GM21576 (cell line): ENCODE data around the gene TUBGCP2.
"Not testable (repeated sequence)": the region's sequence is repeated elsewhere in the genome, so short reads cannot be mapped to it uniquely, and the experiment has no call there.

Experiments
- ATAC-seq: cut with Tn5 transposase; IDR thresholded peaks from one replicate; pipeline ENCODE4 v1.9.1; 2021; ENCODE audit warnings: mild to moderate bottlenecking, moderate library complexity; ENCODE audit not compliant: unreplicated experiment

TUBGCP2 gene

GRCh38 chr10:133326745-133327650, 18.3 kb upstream of the TUBGCP2 start:
- ATAC-seq: no peak

GRCh38 chr10:133326223-133326551, 17.5 kb upstream of the TUBGCP2 start:
- no peak for ATAC-seq

DNA sequence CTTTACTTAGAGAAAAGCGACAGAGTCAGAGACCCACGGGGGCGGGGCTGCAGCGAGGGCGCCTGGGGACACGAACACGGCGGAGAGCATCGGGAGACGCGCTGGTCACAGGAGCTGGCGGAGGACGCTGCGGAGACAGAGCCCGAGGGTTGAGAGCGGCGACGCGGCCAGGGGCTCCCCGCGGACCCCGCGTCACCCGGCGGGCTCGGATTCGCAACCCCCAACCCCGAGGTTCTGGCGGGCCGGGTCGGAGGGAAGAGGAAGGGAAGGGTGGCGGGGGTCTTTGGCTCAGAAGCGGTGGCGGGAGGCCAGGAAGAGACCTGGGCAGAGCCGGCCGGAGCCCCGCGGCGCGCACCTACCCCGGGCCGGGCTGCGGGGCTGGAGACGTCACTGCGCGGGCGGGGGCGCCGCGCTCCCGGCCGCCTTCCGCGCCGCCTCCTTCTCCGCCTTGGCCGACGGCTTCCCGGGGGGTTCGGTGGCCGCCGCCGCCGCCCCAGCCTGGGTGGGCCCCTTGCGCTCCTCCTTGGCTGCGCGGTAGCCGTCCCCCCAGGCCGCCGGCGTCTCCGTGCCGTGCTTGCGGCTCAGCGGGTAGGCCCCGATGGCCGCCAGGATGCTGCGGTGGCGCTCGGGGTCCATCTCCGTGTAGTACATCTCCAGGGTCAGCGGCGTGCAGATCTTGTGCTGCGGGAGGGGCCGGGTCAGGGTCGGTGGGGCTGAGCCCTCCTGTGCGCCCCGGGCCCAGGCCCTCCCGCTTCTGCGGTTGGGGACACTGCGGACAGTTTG, 17.0 kb upstream of the TUBGCP2 start:
- no peak for ATAC-seq

DNA sequence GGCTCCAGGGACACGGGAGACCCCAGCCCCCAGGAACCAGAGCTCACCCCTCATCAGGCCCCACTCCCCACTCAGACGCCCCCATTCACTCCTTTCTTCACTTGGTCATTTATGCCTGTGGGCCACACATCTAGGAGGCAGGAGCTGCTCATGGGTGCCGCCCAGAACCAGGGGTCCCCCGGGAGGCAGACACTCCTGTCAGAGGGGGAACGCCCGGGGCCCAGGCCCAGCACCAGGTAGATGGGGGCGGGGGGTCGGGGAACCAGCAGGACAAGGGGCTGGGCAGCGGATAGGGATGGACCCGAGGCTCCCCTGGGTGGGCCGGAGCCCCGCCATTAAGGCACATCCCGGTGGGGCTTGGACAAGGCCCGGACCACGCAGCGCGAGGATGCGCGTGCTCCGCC, 16.2 kb upstream of the TUBGCP2 start:
- no peak for ATAC-seq

DNA sequence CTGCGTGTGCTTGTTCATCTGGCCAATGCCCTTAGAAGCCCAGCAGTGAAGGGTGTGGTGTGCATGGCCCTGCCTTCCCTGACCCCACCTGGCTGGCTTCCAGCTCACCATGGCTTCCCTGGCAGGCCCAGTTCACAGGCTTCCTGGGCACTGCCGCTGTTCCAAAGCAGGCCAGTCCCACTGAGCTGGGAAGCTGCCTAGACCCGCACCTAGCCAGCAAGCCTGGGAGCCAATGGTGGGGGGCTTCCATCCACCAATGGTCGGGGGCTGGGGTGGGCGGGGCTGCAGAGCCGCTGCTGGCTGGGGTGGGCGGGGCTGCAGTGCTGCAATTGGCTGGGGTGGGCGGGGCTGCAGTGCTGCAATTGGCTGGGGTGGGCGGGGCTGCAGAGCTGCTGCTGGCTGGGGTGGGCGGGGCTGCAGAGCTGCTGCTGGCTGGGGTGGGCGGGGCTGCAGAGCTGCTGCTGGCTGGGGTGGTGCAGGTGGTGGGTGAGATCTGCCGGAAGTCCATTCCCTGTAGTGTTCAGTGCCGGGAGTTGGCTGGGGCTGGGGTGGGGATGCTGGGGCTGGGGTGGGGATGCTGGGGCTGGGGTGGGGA, 15.6 kb upstream of the TUBGCP2 start:
- ATAC-seq: no peak

- not testable (repeated sequence) for ATAC-seq
These were observed 13.5 kb upstream of the TUBGCP2 start for GRCh38 chr10:133322064-133322709.

- not testable (repeated sequence) for ATAC-seq
These were observed 12.3 kb upstream of the TUBGCP2 start for GRCh38 chr10:133320852-133321422.

GRCh38 chr10:133318494-133319127, 9.9 kb upstream of the TUBGCP2 start:
- peak; percentile 82 for ATAC-seq

- no peak for ATAC-seq
These were observed 8.1 kb upstream of the TUBGCP2 start for GRCh38 chr10:133316732-133317131.

DNA sequence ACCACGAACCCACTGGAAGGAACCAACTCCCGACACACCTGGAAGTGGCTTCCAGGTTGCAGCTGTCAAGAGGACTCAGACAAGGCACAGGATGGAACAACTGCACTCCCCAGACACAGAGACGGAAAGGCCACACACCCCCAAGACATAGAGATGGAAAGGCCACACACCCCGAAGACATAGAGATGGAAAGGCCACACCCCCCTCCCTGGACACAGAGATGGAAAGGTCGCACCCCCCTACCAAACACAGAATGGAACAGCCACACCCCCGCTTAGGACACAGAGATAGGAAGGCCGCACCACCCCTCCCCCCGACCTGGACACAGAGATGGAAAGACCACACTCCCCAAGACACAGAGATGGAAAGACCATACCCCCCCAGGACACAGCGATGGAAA, 7.6 kb upstream of the TUBGCP2 start:
- ATAC-seq: no peak

GRCh38 chr10:133315847-133316246, 7.2 kb upstream of the TUBGCP2 start:
- no peak for ATAC-seq

- no peak for ATAC-seq
These were observed 6.2 kb upstream of the TUBGCP2 start for GRCh38 chr10:133314911-133315310.

DNA sequence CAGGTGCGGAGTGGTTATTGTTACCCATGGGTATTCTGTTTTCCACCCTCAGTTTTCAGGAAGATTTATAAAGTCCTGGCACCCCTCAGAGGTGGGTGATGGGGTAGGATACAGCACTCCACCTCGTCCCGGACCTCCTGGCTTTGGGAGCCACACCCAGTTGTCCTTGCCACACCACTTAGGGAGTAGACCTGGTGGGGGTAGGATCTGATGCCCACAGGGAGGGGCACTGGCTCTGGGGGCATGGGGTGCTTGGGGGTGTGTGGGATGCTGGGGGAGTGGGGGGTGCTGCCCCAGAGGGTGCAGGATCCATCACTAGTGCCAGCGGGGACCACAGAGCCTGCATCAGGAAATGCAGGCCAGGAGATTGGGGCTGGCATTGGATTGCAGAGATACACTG, 4.5 kb upstream of the TUBGCP2 start:
- ATAC-seq: no peak

GRCh38 chr10:133312769-133313145, 4.1 kb upstream of the TUBGCP2 start:
- no peak for ATAC-seq

DNA sequence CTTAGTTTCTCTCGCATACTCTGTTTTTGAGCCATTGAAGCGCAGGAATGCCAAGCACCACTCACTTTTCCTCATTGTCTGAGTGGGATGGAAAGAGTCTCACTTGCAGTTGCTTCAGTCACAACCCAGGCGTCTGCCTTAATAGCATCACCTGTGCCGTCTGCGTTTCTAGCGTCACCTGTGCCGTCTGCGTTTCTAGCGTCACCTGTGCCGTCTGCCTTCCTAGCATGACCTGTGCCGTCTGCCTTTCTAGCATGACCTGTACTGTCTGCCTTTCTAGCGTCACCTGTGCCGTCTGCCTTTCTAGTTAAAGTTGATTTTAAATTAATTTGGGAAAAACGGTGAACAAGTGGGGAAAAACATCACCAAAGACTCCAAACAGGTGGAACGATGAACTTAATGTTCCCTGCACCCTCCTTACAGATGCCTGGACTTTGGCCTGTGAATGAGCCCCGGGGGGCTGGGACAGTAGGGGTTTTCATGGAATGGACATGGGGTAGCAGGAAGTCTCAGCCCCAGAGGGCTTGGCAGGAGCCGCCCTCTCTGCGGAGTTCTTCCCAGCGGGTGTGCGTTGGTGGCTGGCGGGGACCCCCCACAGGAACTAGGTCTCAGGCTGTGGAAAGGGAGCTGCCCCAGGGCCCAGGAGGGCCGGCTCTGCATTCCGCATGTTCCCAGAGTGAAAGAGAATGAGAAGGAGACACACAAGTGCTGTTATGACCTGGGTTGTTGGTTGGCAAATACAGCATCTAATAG, 3.5 kb upstream of the TUBGCP2 start:
- ATAC-seq: no peak

- ATAC-seq: no peak
These were observed 2.9 kb upstream of the TUBGCP2 start for GRCh38 chr10:133311570-133311969.

DNA sequence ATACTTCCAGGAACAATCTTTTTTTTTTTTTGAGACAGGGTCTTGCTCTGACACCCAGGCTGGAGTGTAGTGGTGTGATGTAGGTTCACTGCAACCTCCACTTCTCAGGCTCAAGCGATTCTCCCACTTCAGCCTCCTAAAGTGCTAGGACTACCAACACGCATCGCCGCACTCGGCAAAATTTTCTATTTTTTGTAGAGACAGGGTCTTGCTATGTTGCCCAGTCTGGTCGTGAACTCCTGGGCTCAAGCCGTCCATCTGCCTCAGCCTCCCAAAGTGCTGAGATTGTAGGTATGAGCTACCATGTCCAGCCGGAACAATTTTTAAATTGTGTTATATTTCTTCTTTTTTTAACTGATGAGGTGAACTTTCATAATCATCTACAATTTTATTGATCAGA, 2.1 kb upstream of the TUBGCP2 start:
- no peak for ATAC-seq

- no peak for ATAC-seq
These were observed 1.7 kb upstream of the TUBGCP2 start for GRCh38 chr10:133310399-133310755.

- no peak for ATAC-seq
These were observed 1.2 kb upstream of the TUBGCP2 start for GRCh38 chr10:133309720-133310398.
